ENCODE data around the gene TNNC2. TPM values are rescaled to one million over a fixed set of nuclear protein-coding genes. Genes with fewer than 3 reads are reported as not detected.
A peak's percentile ranks its signal among the peaks of the same experiment; 100 is the strongest.

TNNC2 gene
- total and polyA plus RNA-seq, 2 of the 8 experiments (the other 6 are each of a cell fraction or from before 2014, with no cell fraction given), result 5.7 to 7.6 TPM

- TF ChIP-seq, protein P1, sequence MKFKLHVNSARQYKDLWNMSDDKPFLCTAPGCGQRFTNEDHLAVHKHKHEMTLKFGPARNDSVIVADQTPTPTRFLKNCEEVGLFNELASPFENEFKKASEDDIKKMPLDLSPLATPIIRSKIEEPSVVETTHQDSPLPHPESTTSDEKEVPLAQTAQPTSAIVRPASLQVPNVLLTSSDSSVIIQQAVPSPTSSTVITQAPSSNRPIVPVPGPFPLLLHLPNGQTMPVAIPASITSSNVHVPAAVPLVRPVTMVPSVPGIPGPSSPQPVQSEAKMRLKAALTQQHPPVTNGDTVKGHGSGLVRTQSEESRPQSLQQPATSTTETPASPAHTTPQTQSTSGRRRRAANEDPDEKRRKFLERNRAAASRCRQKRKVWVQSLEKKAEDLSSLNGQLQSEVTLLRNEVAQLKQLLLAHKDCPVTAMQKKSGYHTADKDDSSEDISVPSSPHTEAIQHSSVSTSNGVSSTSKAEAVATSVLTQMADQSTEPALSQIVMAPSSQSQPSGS (IDR thresholded peaks at IDR 0.05; ENCODE audit: low read length), result no peak
- TF ChIP-seq, protein P2, sequence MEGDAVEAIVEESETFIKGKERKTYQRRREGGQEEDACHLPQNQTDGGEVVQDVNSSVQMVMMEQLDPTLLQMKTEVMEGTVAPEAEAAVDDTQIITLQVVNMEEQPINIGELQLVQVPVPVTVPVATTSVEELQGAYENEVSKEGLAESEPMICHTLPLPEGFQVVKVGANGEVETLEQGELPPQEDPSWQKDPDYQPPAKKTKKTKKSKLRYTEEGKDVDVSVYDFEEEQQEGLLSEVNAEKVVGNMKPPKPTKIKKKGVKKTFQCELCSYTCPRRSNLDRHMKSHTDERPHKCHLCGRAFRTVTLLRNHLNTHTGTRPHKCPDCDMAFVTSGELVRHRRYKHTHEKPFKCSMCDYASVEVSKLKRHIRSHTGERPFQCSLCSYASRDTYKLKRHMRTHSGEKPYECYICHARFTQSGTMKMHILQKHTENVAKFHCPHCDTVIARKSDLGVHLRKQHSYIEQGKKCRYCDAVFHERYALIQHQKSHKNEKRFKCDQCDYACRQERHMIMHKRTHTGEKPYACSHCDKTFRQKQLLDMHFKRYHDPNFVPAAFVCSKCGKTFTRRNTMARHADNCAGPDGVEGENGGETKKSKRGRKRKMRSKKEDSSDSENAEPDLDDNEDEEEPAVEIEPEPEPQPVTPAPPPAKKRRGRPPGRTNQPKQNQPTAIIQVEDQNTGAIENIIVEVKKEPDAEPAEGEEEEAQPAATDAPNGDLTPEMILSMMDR (IDR thresholded peaks at IDR 0.05; ENCODE audit: control extremely low read depth in 1 of 3, insufficient read depth in 1 of 3, low read depth in 1 of 3, low read length in 3 of 3), result peak; percentile 58 to 78 (median 72)
- TF ChIP-seq TAF7 (optimal IDR thresholded peaks at IDR 0.05; ENCODE audit: borderline replicate concordance, low read depth, low read length) (no peak), EGR1 (IDR thresholded peaks at IDR 0.05; ENCODE audit: borderline replicate concordance, low read depth, low read length) (no peak), SP1 (IDR thresholded peaks at IDR 0.05; ENCODE audit: low read depth, low read length) (no peak), CHD2 (IDR thresholded peaks at IDR 0.05; ENCODE audit: low read length) (no peak), YY1 (IDR thresholded peaks at IDR 0.05; ENCODE audit: low read depth, low read length) (peak; percentile 72), HDAC6 (IDR thresholded peaks at IDR 0.05; ENCODE audit: low read depth, low read length) (no peak), TAF1 (IDR thresholded peaks at IDR 0.05; ENCODE audit: low read depth, low read length) (0 out of 2 replicates have a peak, but pooled peaks have one; percentile 24), GABPA (IDR thresholded peaks at IDR 0.05; ENCODE audit: borderline replicate concordance, insufficient read depth, low read length) (no peak; the same call in 1 of the 2 replicates), JUN (IDR thresholded peaks at IDR 0.05; ENCODE audit: low read depth, low read length) (no peak), CREB1 (IDR thresholded peaks at IDR 0.05) (peak; percentile 82), MAX (IDR thresholded peaks at IDR 0.05) (peak; percentile 72), SAP30 (IDR thresholded peaks at IDR 0.05; ENCODE audit: insufficient read depth, insufficient replicate concordance, low read length) (no peak), POU5F1 (IDR thresholded peaks at IDR 0.05; ENCODE audit: low read depth, low read length) (no peak), MAFK (IDR thresholded peaks at IDR 0.05; ENCODE audit: low read depth, low read length) (no peak), EZH2 (IDR thresholded peaks at IDR 0.05; ENCODE audit: low read depth, low read length, severe bottlenecking) (no peak), KDM4A (IDR thresholded peaks at IDR 0.05; ENCODE audit: low read depth, low read length, severe bottlenecking) (peak; percentile 84), TCF12 (IDR thresholded peaks at IDR 0.05; ENCODE audit: low read depth, low read length) (0 out of 2 replicates have a peak, but pooled peaks have one; percentile 12)
Observed at GRCh38 chr20:45823949-45824835, 2.9 kb downstream of the TNNC2 start (continued).

All from H1 (cell line).